Tibial artery (tissue), 4 donors: ENCODE data around the gene FAM114A1.
"Not testable (repeated sequence)": the region's sequence is repeated elsewhere in the genome, so short reads cannot be mapped to it uniquely, and the experiment has no call there.

Experiments used
- DNase-seq, 2 donors: peaks; one replicate each; pipeline ENCODE4 v3.0.0-alpha.2; 2019
- H3K27ac ChIP-seq, 2 donors: fragments of 200-600 bp; sonication (generic) in 1 of 2; 1 replicate in 1 of 2; 2 replicates in 1 of 2; pipeline ENCODE4 v1.5.1; 2018 to 2019; ENCODE audit warnings: mild to moderate bottlenecking in 1 of 2
- H3K27me3 ChIP-seq, 2 donors: fragments of 200-600 bp; sonication (generic) in 1 of 2; one replicate each; pipeline versions ENCODE4 v1.5.1 to v1.6.0; 2016 to 2019
- H3K36me3 ChIP-seq, 3 donors: fragments of 200-600 bp; sonication (generic) in 2 of 3; one replicate each; pipeline ENCODE4 v1.5.1; 2016 to 2019; ENCODE audit warnings: mild to moderate bottlenecking in 2 of 3
- H3K4me1 ChIP-seq, 4 donors: fragments of 200-600 bp; sonication (generic) in 2 of 4; 1 replicate in 3 of 4; 2 replicates in 1 of 4; pipeline ENCODE4 v1.5.1; 2016 to 2019
- H3K4me3 ChIP-seq, 2 donors: fragments of 200-600 bp; sonication (generic) in 1 of 2; 1 replicate in 1 of 2; 2 replicates in 1 of 2; pipeline ENCODE4 v1.5.1; 2018 to 2019; ENCODE audit warnings: mild to moderate bottlenecking in 2 of 2
- H3K9me3 ChIP-seq, 3 donors: fragments of 200-600 bp; sonication (generic) in 1 of 3; one replicate each; pipeline ENCODE4 v1.5.1; 2016 to 2019
- intact Hi-C: fragments of 100-400 bp; cut with DNase I; formaldehyde crosslinking; loops from one replicate; pipeline ENCODE4 v1.15.0; 2023; ENCODE audit warnings: low total_unique reads
- TF ChIP-seq, protein P1 (sequence below), 2 experiments: fragments of 200-600 bp in 1 of 2; fragments of 450-650 bp in 1 of 2; IDR thresholded peaks; one replicate each; pipeline ENCODE4 v1.5.1; 2017 to 2019; ENCODE audit warnings: antibody characterized with exemption in 2 of 2, mild to moderate bottlenecking in 1 of 2, moderate library complexity in 1 of 2

FAM114A1 gene

DNA sequence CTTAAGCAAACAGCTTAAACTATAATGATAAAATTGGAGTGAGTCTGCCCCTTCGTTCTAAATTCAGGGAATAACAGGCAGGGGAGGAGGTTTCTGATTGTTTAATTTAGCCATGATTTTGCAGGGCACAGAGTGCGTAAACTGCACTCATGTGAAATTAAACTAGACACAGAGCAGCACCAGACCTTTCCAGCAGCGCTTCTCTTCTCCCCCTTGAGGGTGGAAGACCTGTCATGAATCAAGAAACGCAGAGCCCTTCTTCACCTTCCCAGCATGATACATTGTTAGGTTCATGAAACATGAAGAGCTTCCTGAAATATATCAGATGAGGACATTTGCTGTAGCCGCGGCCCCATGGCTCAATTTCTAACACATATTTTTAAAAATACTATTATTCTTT is 63.1 kb downstream of the FAM114A1 start:
- Histone ChIP-seq H3K4me3 (no peak overlapping the region), H3K4me1 (no peaks in the 10 kb centered on the region), H3K9me3 (no peaks in the 10 kb centered on the region), H3K27me3 (no peaks in the 10 kb centered on the region), H3K27ac (no peak overlapping the region), H3K36me3 (peaks cover 89 to 99% (median 96%) of the 10 kb centered on the region in 3 donors)
- no peak for DNase-seq
- TF ChIP-seq, protein P1, sequence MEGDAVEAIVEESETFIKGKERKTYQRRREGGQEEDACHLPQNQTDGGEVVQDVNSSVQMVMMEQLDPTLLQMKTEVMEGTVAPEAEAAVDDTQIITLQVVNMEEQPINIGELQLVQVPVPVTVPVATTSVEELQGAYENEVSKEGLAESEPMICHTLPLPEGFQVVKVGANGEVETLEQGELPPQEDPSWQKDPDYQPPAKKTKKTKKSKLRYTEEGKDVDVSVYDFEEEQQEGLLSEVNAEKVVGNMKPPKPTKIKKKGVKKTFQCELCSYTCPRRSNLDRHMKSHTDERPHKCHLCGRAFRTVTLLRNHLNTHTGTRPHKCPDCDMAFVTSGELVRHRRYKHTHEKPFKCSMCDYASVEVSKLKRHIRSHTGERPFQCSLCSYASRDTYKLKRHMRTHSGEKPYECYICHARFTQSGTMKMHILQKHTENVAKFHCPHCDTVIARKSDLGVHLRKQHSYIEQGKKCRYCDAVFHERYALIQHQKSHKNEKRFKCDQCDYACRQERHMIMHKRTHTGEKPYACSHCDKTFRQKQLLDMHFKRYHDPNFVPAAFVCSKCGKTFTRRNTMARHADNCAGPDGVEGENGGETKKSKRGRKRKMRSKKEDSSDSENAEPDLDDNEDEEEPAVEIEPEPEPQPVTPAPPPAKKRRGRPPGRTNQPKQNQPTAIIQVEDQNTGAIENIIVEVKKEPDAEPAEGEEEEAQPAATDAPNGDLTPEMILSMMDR (IDR thresholded peaks at IDR 0.05): no peak
- intact Hi-C loops: no loop called here

DNA sequence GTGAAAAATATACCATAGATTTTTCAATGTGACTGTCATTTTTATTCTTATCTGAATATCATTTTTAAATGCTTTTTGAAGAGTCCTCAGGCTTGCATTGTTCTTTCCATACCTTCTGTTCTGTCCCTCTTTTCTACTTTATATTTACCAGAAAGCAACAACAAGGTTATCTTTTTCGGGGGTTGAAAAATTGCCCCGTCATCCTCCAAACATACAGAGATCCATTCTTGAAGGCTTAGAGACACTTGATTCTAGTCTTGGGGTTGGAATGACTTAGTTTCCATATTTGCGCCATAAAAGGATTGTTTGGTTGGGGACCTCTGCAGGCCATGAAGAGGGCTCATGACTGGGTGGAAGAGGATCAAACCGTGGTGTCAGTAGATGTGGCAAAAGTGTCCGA is 63.5 kb downstream of the FAM114A1 start:
- Histone ChIP-seq H3K4me1 (no peaks in the 10 kb centered on the region), H3K4me3 (no peak overlapping the region), H3K27me3 (no peaks in the 10 kb centered on the region), H3K9me3 (no peaks in the 10 kb centered on the region), H3K36me3 (peaks cover 89 to 100% (median 97%) of the 10 kb centered on the region in 3 donors), H3K27ac (no peak overlapping the region)
- DNase-seq: no peak
- TF ChIP-seq, protein P1 (IDR thresholded peaks at IDR 0.05): no peak
- intact Hi-C loops: no loop called here

DNA sequence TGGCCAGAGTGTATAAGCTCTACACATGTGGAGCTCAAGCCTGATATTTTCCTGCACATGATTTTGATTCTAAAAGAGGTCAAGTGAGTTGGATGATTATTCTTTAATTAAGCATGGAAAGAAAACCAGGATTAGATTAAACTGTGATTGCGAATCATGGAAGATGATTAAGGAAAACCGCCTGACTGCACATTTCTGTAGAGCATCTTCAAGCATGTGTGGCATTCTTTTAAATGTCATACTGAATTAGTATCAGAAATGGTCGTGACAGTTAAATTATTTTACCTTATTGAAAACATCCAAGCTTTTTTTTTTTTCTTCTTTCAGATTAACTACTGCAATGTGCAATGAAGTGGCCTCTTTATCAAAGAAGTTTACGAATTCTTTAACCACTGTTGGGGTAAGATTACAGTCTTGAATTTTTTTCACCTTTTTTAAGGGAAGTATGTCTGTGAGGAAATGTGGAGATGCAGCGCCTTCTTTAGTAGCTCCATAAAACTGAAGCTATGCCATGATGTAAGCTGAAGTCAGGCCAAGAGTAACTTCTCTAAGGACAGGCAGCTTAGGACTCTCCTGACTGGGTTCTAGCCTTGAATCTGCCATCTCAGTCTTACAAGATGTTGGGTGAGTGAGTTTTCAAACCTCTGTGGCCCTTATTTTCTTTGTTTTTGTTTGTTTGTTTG is 67.9 kb downstream of the FAM114A1 start:
- intact Hi-C loops: no loop called here
- no peak overlapping the region for H3K4me3 ChIP-seq
- DNase-seq: no peak
- no peak overlapping the region for H3K27ac ChIP-seq
- TF ChIP-seq, protein P1 (IDR thresholded peaks at IDR 0.05): no peak
- H3K4me1 ChIP-seq: no peaks in the 10 kb centered on the region
- peaks cover 84 to 99% (median 87%) of the 10 kb centered on the region in 3 donors for H3K36me3 ChIP-seq
- H3K9me3 ChIP-seq: no peaks in the 10 kb centered on the region
- no peaks in the 10 kb centered on the region for H3K27me3 ChIP-seq

DNA sequence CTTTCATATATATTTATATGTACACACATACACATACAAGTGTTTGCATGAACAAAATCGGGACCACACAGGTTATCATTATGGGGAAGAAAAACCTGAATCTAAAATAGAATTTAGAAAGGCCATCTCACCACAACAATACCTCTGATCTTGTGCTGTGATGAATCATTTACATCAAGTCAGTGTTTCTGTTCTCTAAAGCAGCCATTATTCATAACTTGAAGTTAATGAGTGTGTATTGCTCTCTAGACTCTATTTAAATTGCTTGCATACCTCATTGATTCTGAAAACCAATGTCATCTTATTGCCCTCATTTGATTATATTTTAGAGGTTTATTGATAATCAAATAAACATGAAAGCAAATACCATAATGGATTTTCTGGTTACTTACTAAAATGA is 71.6 kb downstream of the FAM114A1 start:
- H3K4me1 ChIP-seq: no peaks in the 10 kb centered on the region
- no peak for DNase-seq
- peaks cover 65 to 97% (median 77%) of the 10 kb centered on the region in 3 donors for H3K36me3 ChIP-seq
- no peak overlapping the region for H3K27ac ChIP-seq
- TF ChIP-seq, protein P1 (IDR thresholded peaks at IDR 0.05): no peak
- H3K9me3 ChIP-seq: no peaks in the 10 kb centered on the region
- intact Hi-C loops: no loop called here
- no peak overlapping the region for H3K4me3 ChIP-seq
- H3K27me3 ChIP-seq: no peaks in the 10 kb centered on the region

DNA sequence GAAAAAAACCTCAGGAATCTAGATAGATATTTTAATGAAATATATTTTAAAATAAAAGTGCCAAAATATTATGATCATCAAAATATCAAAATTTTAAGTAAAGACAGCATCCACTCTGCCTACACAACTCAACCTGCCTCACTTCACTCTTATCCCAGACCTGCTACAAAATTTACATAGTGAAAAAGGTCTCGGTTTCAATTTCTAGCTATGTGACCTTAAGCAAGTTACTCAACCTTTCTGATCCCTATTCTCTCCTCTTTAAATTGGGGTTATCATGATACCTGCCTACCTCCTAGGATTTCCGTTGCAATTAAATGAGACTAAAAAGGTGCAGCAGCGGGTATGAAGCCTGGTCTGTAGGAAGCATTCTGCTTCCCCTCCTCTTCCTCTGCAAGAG is 72.9 kb downstream of the FAM114A1 start:
- no peaks in the 10 kb centered on the region for H3K27me3 ChIP-seq
- no peaks in the 10 kb centered on the region for H3K9me3 ChIP-seq
- no peak for DNase-seq
- H3K4me3 ChIP-seq: no peak overlapping the region
- peaks cover 65 to 95% (median 80%) of the 10 kb centered on the region in 3 donors for H3K36me3 ChIP-seq
- no peaks in the 10 kb centered on the region for H3K4me1 ChIP-seq
- TF ChIP-seq, protein P1 (IDR thresholded peaks at IDR 0.05): no peak
- no peak overlapping the region for H3K27ac ChIP-seq
- intact Hi-C loops: no loop called here

DNA sequence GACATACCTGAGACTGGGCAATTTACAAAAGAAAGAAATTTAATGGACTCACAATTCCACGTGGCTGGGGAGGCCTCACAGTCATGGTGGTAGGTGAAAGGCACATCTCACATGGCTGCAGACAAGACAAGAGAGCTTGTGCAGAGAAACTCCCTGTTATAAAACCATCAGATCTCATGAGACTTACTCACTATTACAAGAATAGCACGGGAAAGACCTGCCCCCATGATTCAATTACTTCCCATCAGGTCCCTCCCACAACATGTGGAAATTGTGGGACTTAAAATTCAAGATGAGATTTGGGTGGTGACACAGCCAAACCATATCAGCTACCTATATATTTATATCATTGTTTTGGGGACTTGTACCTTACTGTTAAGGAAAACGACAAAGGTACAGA is 74.3 kb downstream of the FAM114A1 start:
- H3K36me3 ChIP-seq: peaks cover 53 to 81% (median 65%) of the 10 kb centered on the region in 3 donors
- H3K27ac ChIP-seq, H3K4me1 ChIP-seq, H3K4me3 ChIP-seq, H3K27me3 ChIP-seq, H3K9me3 ChIP-seq, intact Hi-C loops, DNase-seq: not testable (repeated sequence)
